T-helper 17 cell (primary cell): Measurements from ENCODE around the gene GATB. TPM values are rescaled to one million over a fixed set of nuclear protein-coding genes. Genes with fewer than 3 reads are reported as not detected.
"Not testable (repeated sequence)": the region's sequence is repeated elsewhere in the genome, so short reads cannot be mapped to it uniquely, and the experiment has no call there.

ENCODE experiments used
- ATAC-seq: fragments of 150-1000 bp; cut with Tn5 transposase; 2 replicates; pipeline ENCODE4 v1.10.0; 2021; ENCODE audit warnings: mild to moderate bottlenecking, moderate library complexity
- DNase-seq, 3 donors: peaks; one replicate each; pipeline versions ENCODE4 v3.0.0 to v3.0.0-alpha.2; 2020 to 2021
- H3K9me3 ChIP-seq: one replicate; pipeline ENCODE4 v1.7.0; 2013; ENCODE audit warnings: low read length, mild to moderate bottlenecking; ENCODE audit not compliant: control insufficient read depth, poor library complexity, severe bottlenecking
- H3K27ac Mint-ChIP-seq: one replicate; pipeline ENCODE4 v1.8.0; 2022; ENCODE audit warnings: mild to moderate bottlenecking, moderate library complexity, mixed read lengths
- H3K27me3 Mint-ChIP-seq: one replicate; pipeline ENCODE4 v1.8.0; 2022; ENCODE audit warnings: mixed read lengths
- H3K36me3 Mint-ChIP-seq: one replicate; pipeline ENCODE4 v1.8.0; 2022; ENCODE audit warnings: low read depth, mixed read lengths
- H3K4me1 Mint-ChIP-seq: one replicate; pipeline ENCODE4 v1.8.0; 2022; ENCODE audit warnings: mild to moderate bottlenecking, mixed read lengths
- H3K4me3 Mint-ChIP-seq: one replicate; pipeline ENCODE4 v1.8.0; 2022; ENCODE audit warnings: mild to moderate bottlenecking, moderate library complexity, mixed read lengths
- total RNA-seq, 4 donors: library from RNA in 2 of 4; stranded (reverse) in 2 of 4; gene quantifications; one replicate each; pipeline ENCODE4 v1.2.3 and lab custom pipeline; 2022 to 2026

GATB gene
- total RNA-seq, 2 donors from 2014 or later: 7.5 to 8.3 TPM

DNA sequence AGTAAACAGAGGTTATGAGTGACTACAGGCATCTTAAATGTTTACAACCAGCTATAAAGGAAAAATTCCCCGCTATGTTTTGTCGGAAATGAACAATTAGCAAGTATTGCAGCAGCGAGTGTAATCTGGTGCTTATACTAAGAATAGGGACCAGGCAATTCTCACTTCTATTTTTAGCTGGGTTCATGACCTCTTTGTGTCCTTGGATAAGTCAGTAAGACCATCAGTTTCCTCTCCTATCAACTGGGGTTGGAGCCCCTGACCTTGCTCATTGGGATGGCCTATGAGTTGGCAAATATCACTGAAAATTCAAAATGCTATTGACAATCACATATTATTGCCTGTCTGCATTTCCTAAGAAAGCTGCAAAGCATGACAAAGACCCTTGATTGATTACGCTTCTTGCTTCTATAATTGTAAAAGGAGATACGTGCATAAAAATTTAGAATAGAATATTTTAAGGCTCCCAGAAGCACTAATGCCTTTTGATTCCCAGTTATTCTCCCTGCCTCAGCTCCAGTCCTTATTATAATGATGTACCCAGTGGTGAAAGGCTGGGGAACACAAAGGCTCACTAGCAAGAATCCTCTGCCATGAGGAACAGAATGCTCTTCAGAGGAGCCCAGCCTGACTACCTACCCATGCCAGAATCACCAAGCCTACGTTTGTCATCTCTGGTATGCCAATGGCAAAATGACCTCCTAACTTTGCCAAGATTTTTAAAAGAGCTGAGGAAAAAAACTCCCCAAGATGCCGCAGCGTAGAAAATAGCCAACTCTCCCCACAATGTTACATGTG, 21.9 kb downstream of the GATB start:
- Mint-ChIP-seq H3K4me1 (no peaks in the 10 kb centered on the region), H3K27me3 (no peaks in the 10 kb centered on the region), H3K27ac (no peak overlapping the region), H3K4me3 (no peak overlapping the region), H3K36me3 (peaks cover 4% of the 10 kb centered on the region)
- no peak for DNase-seq
- H3K9me3 ChIP-seq: no peaks in the 10 kb centered on the region
- ATAC-seq: no peak

DNA sequence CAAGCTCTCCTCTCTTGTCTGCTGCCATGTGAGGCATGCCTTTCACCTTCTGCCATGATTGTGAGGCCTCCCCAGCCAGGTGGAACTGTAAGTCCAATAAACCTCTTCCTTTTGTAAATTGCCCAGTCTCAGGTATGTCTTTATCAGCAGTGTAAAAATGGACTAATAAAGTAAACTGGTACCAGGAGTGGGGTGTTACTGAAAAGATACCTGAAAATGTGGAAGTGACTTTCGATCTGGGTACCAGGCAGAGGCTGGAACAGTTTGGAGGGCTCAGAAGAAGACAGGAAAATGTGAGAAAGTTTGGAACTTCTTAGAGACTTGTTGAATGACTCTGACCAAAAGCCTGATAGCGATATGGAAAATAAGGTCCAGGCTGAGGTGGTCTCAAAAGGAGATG, 24.0 kb downstream of the GATB start:
- H3K4me3 Mint-ChIP-seq, H3K27me3 Mint-ChIP-seq, H3K9me3 ChIP-seq, H3K27ac Mint-ChIP-seq, ATAC-seq, H3K4me1 Mint-ChIP-seq, DNase-seq, H3K36me3 Mint-ChIP-seq: not testable (repeated sequence)

DNA sequence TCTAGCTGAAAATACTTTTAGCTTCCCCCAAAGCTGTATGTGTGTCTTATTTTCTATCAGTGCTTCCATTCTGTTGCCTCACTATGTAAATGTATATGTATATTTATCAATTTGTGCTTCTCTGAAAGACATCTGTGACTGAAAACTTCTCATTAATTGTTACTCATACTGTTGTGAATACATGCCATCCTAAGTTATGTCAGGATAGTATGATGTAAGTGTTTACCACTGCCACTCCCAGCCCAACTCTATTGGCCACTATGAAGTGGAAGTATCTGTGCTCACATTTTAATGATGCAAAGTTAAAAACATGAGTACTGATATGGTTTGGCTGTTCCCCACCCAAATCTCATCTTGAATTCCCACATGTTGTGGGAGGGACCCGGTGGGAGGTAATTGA, 24.4 kb downstream of the GATB start:
- peaks cover 8% of the 10 kb centered on the region for H3K4me1 Mint-ChIP-seq
- H3K4me3 Mint-ChIP-seq: no peak overlapping the region
- ATAC-seq (no peak), DNase-seq (no peak)
- H3K27me3 Mint-ChIP-seq: no peaks in the 10 kb centered on the region
- peaks cover 4% of the 10 kb centered on the region for H3K36me3 Mint-ChIP-seq
- H3K27ac Mint-ChIP-seq: no peak overlapping the region
- H3K9me3 ChIP-seq: no peaks in the 10 kb centered on the region

DNA sequence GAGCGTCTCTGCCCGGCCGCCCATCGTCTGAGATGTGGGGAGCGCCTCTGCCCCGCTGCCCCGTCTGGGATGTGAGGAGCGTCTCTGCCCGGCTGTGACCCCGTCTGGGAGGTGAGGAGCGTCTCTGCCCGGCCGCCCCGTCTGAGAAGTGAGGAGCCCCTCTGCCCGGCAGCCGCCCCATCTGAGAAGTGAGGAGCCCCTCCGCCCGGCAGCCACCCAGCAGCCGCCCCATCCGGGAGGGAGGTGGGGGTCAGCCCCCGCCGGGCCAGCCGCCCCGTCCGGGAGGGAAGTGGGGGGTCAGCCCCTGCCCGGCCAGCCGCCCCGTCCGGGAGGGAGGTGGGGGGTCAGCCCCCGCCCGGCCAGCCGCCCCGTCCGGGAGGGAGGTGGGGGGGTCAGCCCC, 29.1 kb downstream of the GATB start:
- H3K36me3 Mint-ChIP-seq, ATAC-seq, H3K27ac Mint-ChIP-seq, H3K4me3 Mint-ChIP-seq, H3K27me3 Mint-ChIP-seq, H3K9me3 ChIP-seq, DNase-seq: not testable (repeated sequence)
- peaks cover 12% of the 10 kb centered on the region for H3K4me1 Mint-ChIP-seq

DNA sequence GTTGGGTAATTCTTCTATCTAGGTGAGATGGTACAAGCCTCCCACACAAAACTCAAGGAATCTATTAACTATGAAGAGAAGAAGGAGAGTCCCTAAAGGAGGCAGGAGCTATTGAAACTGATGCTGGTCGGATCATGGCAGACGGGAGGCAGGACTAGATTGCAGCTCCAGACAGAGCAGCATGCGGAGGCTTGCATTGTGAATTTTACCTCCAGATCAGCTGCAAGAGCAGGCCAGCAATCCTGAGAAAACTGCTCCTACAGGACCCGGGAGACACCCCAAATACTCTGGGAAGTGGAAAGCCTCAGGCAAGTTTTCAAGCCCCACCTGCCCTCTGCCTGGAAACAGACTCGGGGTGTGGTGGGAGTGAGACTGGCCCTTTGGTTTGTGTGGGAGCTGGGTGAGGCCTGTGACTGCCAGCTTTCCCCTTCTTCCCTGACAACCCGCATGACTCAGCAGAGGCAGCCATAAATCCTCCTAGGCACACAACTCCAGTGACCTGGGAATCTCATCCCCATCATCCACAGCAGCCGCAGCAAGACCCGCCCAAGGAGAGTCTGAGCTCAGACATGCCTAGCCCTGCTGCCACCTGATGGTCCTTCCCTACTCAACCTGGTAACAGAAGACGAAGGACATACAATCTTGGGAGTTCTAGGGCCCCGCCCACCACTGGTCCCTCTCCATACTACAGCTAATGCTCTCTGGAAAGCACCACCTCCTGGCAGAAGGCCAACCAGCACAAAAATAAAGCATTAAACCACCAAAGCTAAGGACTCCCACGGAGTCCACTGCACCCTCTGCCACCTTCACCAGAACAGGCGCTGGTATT, 30.9 kb downstream of the GATB start:
- no peaks in the 10 kb centered on the region for H3K9me3 ChIP-seq
- Mint-ChIP-seq H3K27me3 (no peaks in the 10 kb centered on the region), H3K36me3 (peaks cover 6% of the 10 kb centered on the region), H3K27ac (no peak overlapping the region), H3K4me1 (peaks cover 12% of the 10 kb centered on the region), H3K4me3 (no peak overlapping the region)
- ATAC-seq: no peak
- DNase-seq: no peak

DNA sequence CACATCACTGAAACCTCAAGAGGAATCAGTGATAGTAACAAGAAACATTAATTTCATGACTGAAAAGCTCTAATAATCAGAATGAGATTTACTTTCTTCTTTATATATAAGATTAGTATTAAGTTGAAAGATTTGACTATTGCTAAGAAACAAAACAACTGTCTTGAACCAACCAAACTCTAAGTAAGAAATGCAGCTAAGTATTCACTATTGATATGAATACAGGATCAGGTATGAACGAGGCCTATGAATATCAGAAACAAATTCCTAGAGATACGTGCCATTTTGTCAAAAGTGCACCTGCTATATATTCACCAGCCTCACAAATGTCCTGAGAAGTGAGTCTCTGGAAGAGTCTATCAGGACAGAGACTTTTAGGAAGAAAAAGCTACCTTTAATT, 32.1 kb downstream of the GATB start:
- Mint-ChIP-seq H3K36me3 (peaks cover 11% of the 10 kb centered on the region), H3K4me1 (peaks cover 16% of the 10 kb centered on the region), H3K4me3 (no peak overlapping the region), H3K27me3 (no peaks in the 10 kb centered on the region), H3K27ac (no peak overlapping the region)
- H3K9me3 ChIP-seq: no peaks in the 10 kb centered on the region
- no peak for DNase-seq
- no peak for ATAC-seq

DNA sequence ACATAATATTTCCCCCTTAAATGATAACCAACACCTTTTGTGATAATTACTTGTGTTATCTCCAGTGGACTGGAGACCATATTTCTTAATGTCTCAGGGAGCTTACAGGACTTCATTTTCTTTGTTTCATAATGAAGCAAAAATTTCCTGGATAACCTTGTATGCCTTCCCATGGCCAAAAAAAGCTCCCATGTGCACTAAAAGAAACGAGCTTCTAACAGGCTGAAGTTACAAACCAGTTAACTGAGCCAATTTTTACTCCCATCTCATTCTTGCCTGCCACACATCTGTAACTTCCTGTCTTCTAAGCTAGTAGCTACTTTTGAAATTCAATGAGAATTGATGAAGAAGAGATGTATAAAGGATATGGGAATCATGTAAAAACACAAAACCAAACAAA, 32.8 kb downstream of the GATB start:
- H3K4me1 Mint-ChIP-seq: peaks cover 12% of the 10 kb centered on the region
- ATAC-seq (no peak), DNase-seq (no peak)
- H3K36me3 Mint-ChIP-seq: peaks cover 11% of the 10 kb centered on the region
- H3K27me3 Mint-ChIP-seq: no peaks in the 10 kb centered on the region
- H3K27ac Mint-ChIP-seq: no peak overlapping the region
- no peaks in the 10 kb centered on the region for H3K9me3 ChIP-seq
- no peak overlapping the region for H3K4me3 Mint-ChIP-seq

DNA sequence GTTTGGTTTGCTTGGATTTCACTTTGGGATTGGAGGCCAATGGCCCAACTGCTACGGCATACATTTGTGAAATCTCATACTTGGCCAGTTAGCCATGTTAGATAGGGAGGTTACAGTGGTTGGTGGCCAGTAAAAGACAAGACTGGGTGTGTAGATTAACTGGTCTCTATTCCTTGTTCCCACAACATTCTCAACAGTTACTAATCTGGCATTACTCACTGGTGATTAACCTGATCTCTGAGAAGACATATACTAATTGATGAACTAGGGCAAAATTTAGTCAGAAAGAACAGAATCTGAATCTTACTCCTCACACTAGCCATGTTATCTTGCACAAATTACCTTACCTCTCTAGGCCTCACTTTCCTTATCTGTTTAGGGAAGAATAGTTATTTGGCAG, 33.4 kb downstream of the GATB start:
- ATAC-seq (no peak), DNase-seq (no peak)
- no peaks in the 10 kb centered on the region for H3K9me3 ChIP-seq
- H3K4me3 Mint-ChIP-seq: no peak overlapping the region
- H3K4me1 Mint-ChIP-seq: peaks cover 12% of the 10 kb centered on the region
- peaks cover 13% of the 10 kb centered on the region for H3K36me3 Mint-ChIP-seq
- H3K27me3 Mint-ChIP-seq: no peaks in the 10 kb centered on the region
- no peak overlapping the region for H3K27ac Mint-ChIP-seq

DNA sequence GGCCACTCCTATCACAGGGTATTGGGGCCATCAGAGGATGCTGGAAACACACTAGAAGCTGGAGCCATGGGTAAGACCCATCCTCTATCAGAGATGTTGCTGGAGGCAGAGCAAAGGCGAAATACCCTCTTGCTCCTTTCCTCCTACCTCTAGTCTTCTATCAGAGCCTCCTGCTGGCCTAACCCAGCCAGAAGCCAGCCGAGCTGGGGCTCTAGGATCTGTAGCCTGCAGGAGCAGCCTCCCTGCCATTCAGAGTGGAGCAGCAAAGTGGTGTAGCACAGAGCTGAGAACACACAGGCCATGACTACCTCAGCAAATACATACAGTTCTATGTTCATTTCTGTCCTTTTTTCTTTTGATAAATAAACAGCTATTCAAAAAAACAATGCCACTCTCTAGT, 35.7 kb downstream of the GATB start:
- no peak for DNase-seq
- ATAC-seq: no peak
- Mint-ChIP-seq H3K4me1 (peaks cover 16% of the 10 kb centered on the region), H3K27ac (no peak overlapping the region), H3K36me3 (peaks cover 17% of the 10 kb centered on the region), H3K4me3 (no peak overlapping the region), H3K27me3 (no peaks in the 10 kb centered on the region)
- H3K9me3 ChIP-seq: no peaks in the 10 kb centered on the region

DNA sequence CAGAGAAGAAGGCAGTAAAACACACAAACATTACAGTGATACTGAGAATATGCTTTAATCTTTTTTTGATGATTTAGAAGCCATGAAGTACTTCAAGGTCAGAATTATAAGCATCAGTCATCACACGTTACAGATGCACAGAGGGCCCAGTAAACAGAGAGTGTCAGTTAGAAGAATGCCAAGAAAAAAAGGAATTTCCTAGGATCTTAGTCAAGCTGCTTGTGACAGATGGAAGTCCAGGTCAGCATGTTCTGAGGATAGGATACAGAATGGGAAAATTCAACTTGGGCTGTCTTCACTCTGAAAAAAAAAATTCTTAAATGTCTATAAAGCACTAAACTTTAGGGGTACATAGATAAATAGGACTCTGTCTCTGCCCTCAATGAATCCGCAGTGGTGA, 38.9 kb downstream of the GATB start:
- Mint-ChIP-seq H3K4me1 (peaks cover 12% of the 10 kb centered on the region), H3K36me3 (peaks cover 11% of the 10 kb centered on the region), H3K4me3 (no peak overlapping the region), H3K27ac (no peak overlapping the region), H3K27me3 (no peaks in the 10 kb centered on the region)
- ATAC-seq: no peak
- no peaks in the 10 kb centered on the region for H3K9me3 ChIP-seq
- DNase-seq: no peak

DNA sequence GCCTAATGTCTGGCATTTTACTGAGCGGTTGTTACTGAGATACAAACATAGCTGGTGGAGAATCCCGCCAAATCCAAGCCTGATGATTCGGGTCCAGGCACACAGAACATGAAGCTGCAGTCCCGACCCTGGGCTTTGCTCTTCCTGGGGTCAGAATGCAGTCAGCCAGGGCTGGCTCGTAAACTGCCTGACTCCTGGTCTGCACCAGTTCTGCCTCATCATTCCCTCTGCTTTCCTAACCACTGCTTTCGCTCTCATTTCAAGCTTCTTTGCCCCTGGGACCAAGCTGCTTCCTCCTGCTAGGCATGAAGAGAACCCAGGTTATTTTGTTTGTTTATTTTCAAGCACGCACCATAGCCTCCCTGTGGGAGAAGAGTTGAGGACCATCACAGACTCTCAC, 39.3 kb downstream of the GATB start:
- Mint-ChIP-seq H3K36me3 (peaks cover 11% of the 10 kb centered on the region), H3K27ac (no peak overlapping the region), H3K4me1 (peaks cover 12% of the 10 kb centered on the region), H3K27me3 (no peaks in the 10 kb centered on the region), H3K4me3 (no peak overlapping the region)
- DNase-seq (no peak), ATAC-seq (no peak)
- H3K9me3 ChIP-seq: no peaks in the 10 kb centered on the region

DNA sequence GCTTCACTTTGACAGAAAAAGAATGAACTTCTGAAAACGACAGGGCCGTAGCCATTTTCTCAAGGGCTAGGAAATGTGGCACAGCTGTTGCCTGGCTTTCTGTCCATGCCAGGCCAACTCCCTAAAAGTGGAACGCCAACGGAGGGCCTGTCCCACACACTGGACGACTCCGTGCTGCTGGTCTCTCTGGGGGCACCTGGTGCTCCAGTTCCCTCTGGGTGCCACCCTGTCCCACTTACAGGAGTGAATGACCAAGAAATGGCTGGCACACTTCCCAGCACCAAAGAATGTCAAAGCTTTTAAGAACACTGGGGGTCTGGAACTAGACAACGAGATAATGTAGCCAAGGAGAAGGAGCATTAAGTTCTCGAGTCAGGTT, 40.9 kb downstream of the GATB start:
- Mint-ChIP-seq H3K4me3 (no peak overlapping the region), H3K27ac (no peak overlapping the region), H3K36me3 (peaks cover 11% of the 10 kb centered on the region), H3K27me3 (no peaks in the 10 kb centered on the region), H3K4me1 (peaks cover 12% of the 10 kb centered on the region)
- ATAC-seq: no peak
- DNase-seq: no peak
- H3K9me3 ChIP-seq: no peaks in the 10 kb centered on the region

DNA sequence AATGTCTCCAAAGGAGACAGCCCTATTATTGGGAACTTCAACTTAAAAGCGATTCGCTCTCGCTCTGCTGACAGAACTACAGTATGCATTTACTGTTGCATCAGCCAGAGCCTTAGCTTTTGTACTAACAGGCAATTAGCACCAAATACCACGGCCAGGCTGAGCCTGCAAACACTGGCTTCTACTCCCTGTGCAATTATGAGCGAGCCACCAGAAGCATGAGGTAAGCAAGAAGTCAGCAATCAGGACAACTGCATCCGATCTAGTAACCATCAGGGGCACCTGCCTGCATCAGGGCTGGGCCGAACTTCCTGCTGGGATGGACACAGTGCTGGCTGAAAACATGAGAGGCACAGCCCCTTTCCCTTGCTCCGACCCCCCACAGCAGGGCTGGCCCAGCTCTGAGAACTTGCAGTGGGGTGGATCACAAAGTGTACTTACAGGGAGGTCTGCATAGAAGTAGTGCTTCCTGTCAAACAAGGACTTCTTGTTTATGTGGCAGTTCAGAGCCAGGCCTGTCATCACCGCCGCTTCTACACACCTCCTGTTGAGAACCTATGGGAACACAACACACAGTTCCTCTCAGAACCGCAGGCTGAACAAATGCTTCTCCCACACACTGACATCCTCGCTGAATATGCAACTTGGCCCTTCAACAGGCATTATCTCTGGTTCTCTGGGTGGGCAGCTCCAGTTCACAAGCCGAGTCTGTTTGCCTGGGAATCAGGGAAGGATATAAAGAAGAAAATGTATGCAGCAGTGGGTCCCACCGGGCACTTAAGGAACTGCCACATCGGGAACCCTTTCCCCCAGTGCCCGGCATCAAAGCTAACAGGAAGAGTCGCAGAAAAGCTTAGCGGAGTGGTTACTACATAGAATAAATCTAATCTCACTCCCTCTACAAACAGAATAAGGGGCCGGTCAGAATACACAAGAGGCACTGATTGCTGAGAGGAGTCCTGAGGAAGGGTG, 41.5 kb downstream of the GATB start:
- ATAC-seq (no peak), DNase-seq (no peak)
- peaks cover 7% of the 10 kb centered on the region for H3K4me1 Mint-ChIP-seq
- no peaks in the 10 kb centered on the region for H3K27me3 Mint-ChIP-seq
- no peaks in the 10 kb centered on the region for H3K9me3 ChIP-seq
- no peak overlapping the region for H3K27ac Mint-ChIP-seq
- peaks cover 8% of the 10 kb centered on the region for H3K36me3 Mint-ChIP-seq
- no peak overlapping the region for H3K4me3 Mint-ChIP-seq
